GM12878 (cell line): ENCODE data around the gene PRSS57. TPM values are rescaled to one million over a fixed set of nuclear protein-coding genes. Genes with fewer than 3 reads are reported as not detected.

ENCODE experiments used
- ATAC-seq: fragments of 200-7000 bp; cut with Tn5 transposase; 3 replicates; pipeline ENCODE4 v1.9.1; 2020; ENCODE audit warnings: mild to moderate bottlenecking, moderate library complexity
- BruUV-seq: library from RNA; stranded (reverse); fragments of 400-500 nt; replicated peaks from 2 replicates; lab custom pipeline; 2021; lab: Mats Ljungman, UMichigan
- CTCF ChIA-PET: fragments of 300-600 bp; sonication (Branson Sonifier 250); formaldehyde crosslinking; extraction: SDS; loops from one replicate; lab custom pipeline; 2021; ENCODE audit warnings: inconsistent platforms; lab: Yijun Ruan, JAX
- POLR2A ChIA-PET: fragments of 350-600 bp; formaldehyde crosslinking; extraction: SDS; loops from one replicate; lab custom pipeline; 2021; ENCODE audit warnings: inconsistent platforms; lab: Charles Lee
- RAD21 ChIA-PET: fragments of 300-600 bp; sonication (Branson Sonifier 250); formaldehyde crosslinking; loops from one replicate; lab custom pipeline; 2023; ENCODE audit warnings: antibody characterized with exemption; ENCODE audit not compliant: unreplicated experiment; lab: Charles Lee
- SMC1A ChIA-PET: fragments of 300-600 bp; sonication (Branson Sonifier 250); formaldehyde crosslinking; loops from one replicate; lab custom pipeline; 2023; ENCODE audit not compliant: unreplicated experiment, uncharacterized antibody; lab: Charles Lee
- DNase-seq: peaks from one replicate; pipeline ENCODE4 v3.0.0-alpha.2; 2011; ENCODE audit warnings: low read depth, low spot score
- FAIRE-seq: peaks from 3 replicates; lab custom pipeline; 2011; peaks lifted over from hg19 to GRCh38; lab: Jason Lieb, UNC
- H2AFZ ChIP-seq: 2 replicates; pipeline ENCODE4 v1.6.0; 2011; ENCODE audit warnings: low read depth, low read length, control low read depth; ENCODE audit not compliant: control insufficient read depth
- H3K27ac ChIP-seq: 2 replicates; pipeline ENCODE4 v1.5.1; 2011; ENCODE audit warnings: control low read depth; ENCODE audit not compliant: control insufficient read depth, insufficient read depth
- H3K27me3 ChIP-seq, 2 experiments: replicated peaks in 1 of 2; 2 replicates each; pipeline versions ENCODE4 v1.6.0 to v1.6.1; 2011; ENCODE audit warnings: low read length in 1 of 2; ENCODE audit not compliant: control insufficient read depth in 2 of 2, insufficient read depth in 2 of 2
- H3K36me3 ChIP-seq, 2 experiments: 2 replicates each; pipeline ENCODE4 v1.5.1; 2011; ENCODE audit warnings: low read length in 1 of 2; ENCODE audit not compliant: control insufficient read depth in 2 of 2, insufficient read depth in 2 of 2
- H3K4me1 ChIP-seq: 2 replicates; pipeline ENCODE4 v1.6.1; 2011; ENCODE audit warnings: mild to moderate bottlenecking, low read length, moderate library complexity, mixed read lengths; ENCODE audit not compliant: control insufficient read depth, insufficient read depth
- H3K4me2 ChIP-seq: 2 replicates; pipeline ENCODE4 v1.6.0; 2011; ENCODE audit warnings: control low read depth; ENCODE audit not compliant: control insufficient read depth, insufficient read depth
- H3K4me3 ChIP-seq: fragments of 200-600 bp; sonication (generic); 2 replicates; pipeline ENCODE4 v1.5.1; 2016
- H3K79me2 ChIP-seq: 2 replicates; pipeline ENCODE4 v1.6.0; 2011; ENCODE audit warnings: low read length; ENCODE audit not compliant: control insufficient read depth, insufficient read depth
- H3K9ac ChIP-seq: 2 replicates; pipeline ENCODE4 v1.8.0; 2011; ENCODE audit warnings: low read length, control low read depth, mixed read lengths; ENCODE audit not compliant: control insufficient read depth, insufficient read depth
- H3K9me3 ChIP-seq: replicated peaks from 3 replicates; pipeline ENCODE4 v1.5.1; 2011; ENCODE audit warnings: mild to moderate bottlenecking, low read length; ENCODE audit not compliant: control insufficient read depth, insufficient read depth
- H4K20me1 ChIP-seq: 2 replicates; pipeline ENCODE4 v1.6.0; 2011; ENCODE audit not compliant: control insufficient read depth, insufficient read depth
- CBX5 ChIP-seq: sonication (generic); IDR thresholded peaks from 2 replicates; pipeline ENCODE4 v1.6.1; 2016; ENCODE audit warnings: low read depth, moderate library complexity, mild to moderate bottlenecking, inconsistent platforms
- DPF2 ChIP-seq: fragments of 450-650 bp; IDR thresholded peaks from 2 replicates; pipeline ENCODE4 v1.6.1; 2017; ENCODE audit warnings: mild to moderate bottlenecking
- E2F4 ChIP-seq: IDR thresholded peaks from 2 replicates; pipeline ENCODE4 v1.6.1; 2012; ENCODE audit warnings: low read depth, low read length, improper control_type of control experiment
- EP300 ChIP-seq, 2 experiments: fragments of 150-350 bp in 1 of 2; IDR thresholded peaks; 2 replicates each; pipeline ENCODE4 v1.6.1; 2011 to 2012; ENCODE audit warnings: low read depth in 2 of 2, low read length in 2 of 2, borderline replicate concordance in 1 of 2, improper control_type of control experiment in 1 of 2, inconsistent platforms in 1 of 2; ENCODE audit not compliant: control insufficient read depth in 1 of 2
- HCFC1 ChIP-seq: fragments of 150-350 bp; IDR thresholded peaks from 2 replicates; pipeline ENCODE4 v1.6.1; 2014; ENCODE audit warnings: low read length
- HDAC6 ChIP-seq: fragments of 200-600 bp; sonication (generic); IDR thresholded peaks from one replicate; pipeline ENCODE4 v1.8.0; 2017; ENCODE audit warnings: antibody characterized with exemption; ENCODE audit not compliant: unreplicated experiment
- HSF1 ChIP-seq: fragments of 150-350 bp; IDR thresholded peaks from 2 replicates; pipeline ENCODE4 v1.6.1; 2014; ENCODE audit warnings: mild to moderate bottlenecking, low read depth, low read length
- MEF2B ChIP-seq: fragments of 450-650 bp; IDR thresholded peaks from 2 replicates; pipeline ENCODE4 v1.6.1; 2018; ENCODE audit warnings: mild to moderate bottlenecking, moderate library complexity; ENCODE audit not compliant: partially characterized antibody, poor library complexity, severe bottlenecking
- MYC ChIP-seq: IDR thresholded peaks from 2 replicates; pipeline ENCODE4 v1.6.1; 2011; ENCODE audit warnings: mild to moderate bottlenecking, low read length, moderate library complexity, inconsistent platforms; ENCODE audit not compliant: insufficient read depth, insufficient replicate concordance, insufficient read length, severe bottlenecking
- NBN ChIP-seq: fragments of 450-650 bp; IDR thresholded peaks from 2 replicates; pipeline ENCODE4 v1.6.1; 2016
- NFYA ChIP-seq: IDR thresholded peaks from 2 replicates; pipeline ENCODE4 v1.6.1; 2011; ENCODE audit warnings: low read depth, mild to moderate bottlenecking, low read length, improper control_type of control experiment, borderline replicate concordance
- NR2C2 ChIP-seq: IDR thresholded peaks from 2 replicates; pipeline ENCODE4 v1.6.1; 2011; ENCODE audit warnings: borderline replicate concordance, low read depth; ENCODE audit not compliant: control insufficient read depth, insufficient read length
- NR2F1 ChIP-seq: fragments of 450-650 bp; conservative IDR thresholded peaks from 2 replicates; pipeline ENCODE4 v1.6.1; 2017; ENCODE audit warnings: mild to moderate bottlenecking
- POLR2AphosphoS5 ChIP-seq: IDR thresholded peaks from 2 replicates; pipeline ENCODE4 v1.6.1; 2011; ENCODE audit warnings: mild to moderate bottlenecking, low read length, inconsistent platforms
- RAD51 ChIP-seq: fragments of 450-650 bp; IDR thresholded peaks from 2 replicates; pipeline ENCODE4 v1.6.1; 2016; ENCODE audit warnings: moderate library complexity, mild to moderate bottlenecking, inconsistent platforms
- RELB ChIP-seq: fragments of 450-650 bp; IDR thresholded peaks from 2 replicates; pipeline ENCODE4 v1.6.1; 2017; ENCODE audit warnings: low read depth, mild to moderate bottlenecking, moderate library complexity
- WGBS: methylation state at CpG from one replicate; pipeline ENCODE4 v1.1.6; 2016; ENCODE audit warnings: low lambda C conversion rate; ENCODE audit not compliant: insufficient replicate concordance, insufficient coverage; ENCODE audit errors: missing lambda C conversion rate; 5-methylcytosine and 5-hydroxymethylcytosine counted together
- in situ Hi-C: fragments of 300-500 bp; cut with MboI; formaldehyde crosslinking; loops from 9 replicates; pipeline ENCODE4 v1.14.3; 2018; ENCODE audit warnings: mixed read lengths
- intact Hi-C: fragments of 100-400 bp; cut with micrococcal nuclease; formaldehyde crosslinking; loops from one replicate; pipeline ENCODE4 v1.14.2; 2022; ENCODE audit not compliant: unreplicated experiment
- polyA plus RNA-seq, 11 experiments: library from polyadenylated mRNA; depleted of rRNA in 4 of 11; unstranded in 6 of 11; stranded (reverse) in 5 of 11; fragments of >200 nt; fragmentation: Nextera tagmentation in 4 of 11; fragmentation: Illumina TruSeq in 1 of 11; extraction: Ambion mirVana in 4 of 11; extraction: Trizol in 1 of 11; gene quantifications; 1 replicate in 1 of 11; 2 replicates in 10 of 11; pipeline versions ENCODE4 v1.2.1 to v1.2.3, GENCODE V29; 2011 to 2016; ENCODE audit warnings: inconsistent platforms in 2 of 11, missing spikeins in 2 of 11, low read depth in 1 of 11
- total RNA-seq, 4 experiments: library from RNA; depleted of rRNA in 3 of 4; stranded (reverse); fragments of >200 nt in 3 of 4; fragmentation: Illumina TruSeq in 1 of 4; extraction: Trizol in 1 of 4; gene quantifications; 2 replicates each; pipeline versions ENCODE4 v1.2.1 to v1.2.3, GENCODE V29; 2013 to 2021

PRSS57 gene
- total and polyA plus RNA-seq, 10 of the 15 experiments (the other 5 are each of a cell fraction or from before 2014, with no cell fraction given): not detected

GRCh38 chr19:640606-641189 is 54.6 kb downstream of the PRSS57 start:
- POLR2A ChIA-PET: interaction anchor here (1.0 kb wide), 1 partner anchor 20 kb away, joined by 4 read pairs; no protein-coding TSS in a partner anchor
- no peaks in the 10 kb centered on the region for H3K79me2 ChIP-seq
- CTCF ChIA-PET: no interaction called here
- no peak overlapping the region for H3K4me3 ChIP-seq
- TF ChIP-seq POLR2AphosphoS5 (no peak), CBX5 (no peak), RAD51 (no peak), MYC (no peak), NR2C2 (no peak), RELB (no peak), DPF2 (no peak), HSF1 (no peak), MEF2B (no peak), E2F4 (no peak), HCFC1 (no peak), NFYA (no peak), NR2F1 (no peak), EP300 (IDR thresholded peaks at IDR 0.05; ENCODE audit: borderline replicate concordance in 1 of 2, control insufficient read depth in 1 of 2, low read depth in 2 of 2, low read length in 2 of 2) (no peak), HDAC6 (no peak), NBN (no peak)
- DNase-seq: no peak
- no peak for FAIRE-seq
- H3K27me3 ChIP-seq: no peaks in the 10 kb centered on the region
- H4K20me1 ChIP-seq: no peaks in the 10 kb centered on the region
- no TSS peak for BruUV-seq
- no peak overlapping the region for H3K4me2 ChIP-seq
- no peaks in the 10 kb centered on the region for H3K9me3 ChIP-seq
- RAD21 ChIA-PET: no interaction called here
- H3K27ac ChIP-seq: no peak overlapping the region
- H3K36me3 ChIP-seq: peaks cover 0 to 4% of the 10 kb centered on the region in 2 experiments; a peak in 2 of 4 replicates
- WGBS: 90% methylated on average over 31 of the region's 31 CpGs
- ATAC-seq: no peak
- intact Hi-C loops (no loop called here), in situ Hi-C loops (no loop called here)
- no peak overlapping the region for H3K9ac ChIP-seq
- SMC1A ChIA-PET: no interaction called here
- H3K4me1 ChIP-seq: peaks cover 24% of the 10 kb centered on the region
- H2AFZ ChIP-seq: no peak overlapping the region
